Measurements from ENCODE around the gene GINS1. TPM values are rescaled to one million over a fixed set of nuclear protein-coding genes. Genes with fewer than 3 reads are reported as not detected.

GINS1 gene
- total RNA-seq, 2 experiments from 2014 or later: 24.6 to 32.7 TPM

DNA sequence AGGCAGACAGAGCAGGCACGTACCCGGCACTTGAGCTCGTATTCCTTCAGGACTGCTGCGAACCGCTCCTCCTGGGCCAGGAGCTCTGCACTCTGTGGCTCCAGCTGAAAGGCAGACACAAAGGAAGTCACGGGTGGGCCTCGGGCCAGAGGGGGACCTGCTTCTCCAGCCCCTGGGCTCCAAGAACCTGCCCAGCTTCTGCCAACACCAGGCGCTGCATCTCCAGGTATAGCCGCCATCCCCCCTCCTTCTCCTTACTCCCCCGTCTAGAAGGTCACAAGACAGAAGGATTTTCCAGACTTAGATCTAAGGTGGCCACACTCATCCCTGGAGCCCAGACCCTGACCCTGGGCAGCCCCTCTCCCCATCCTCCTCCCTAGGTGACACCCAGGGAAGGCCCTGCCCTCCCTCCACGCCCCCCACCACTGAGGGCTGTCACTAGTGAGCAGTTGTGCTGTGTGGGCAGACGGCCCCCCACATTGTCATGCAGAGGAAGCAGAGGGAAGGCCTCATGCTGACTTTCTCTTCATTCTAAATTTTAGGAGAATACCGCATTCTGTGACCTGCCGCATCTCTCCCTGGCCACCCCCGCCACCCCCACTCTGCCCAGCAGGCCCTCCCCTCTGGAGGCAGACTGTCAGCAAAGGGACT, 81.9 kb downstream of the GINS1 start:
- POLR2A ChIA-PET: no interaction called here
- intact Hi-C loops (cut with DNase I, micrococcal nuclease): loop anchor here in 1 of 2 experiments (10.0 kb wide), 1 partner anchor 95 kb away; the partner anchor contains the start of gene NINL
- no peaks in the 10 kb centered on the region for H3K27me3 Mint-ChIP-seq
- H3K9me3 Mint-ChIP-seq (ENCODE audit: low read depth): no peaks in the 10 kb centered on the region
- H3K4me1 Mint-ChIP-seq: peaks cover 22% of the 10 kb centered on the region
- CTCF ChIA-PET: no interaction called here
- DNase-seq (no peak), ATAC-seq (no peak)
- H3K27ac Mint-ChIP-seq: no peak overlapping the region
- no peaks in the 10 kb centered on the region for H3K36me3 Mint-ChIP-seq (ENCODE audit: low read depth)
- no peak overlapping the region for H3K4me3 Mint-ChIP-seq

DNA sequence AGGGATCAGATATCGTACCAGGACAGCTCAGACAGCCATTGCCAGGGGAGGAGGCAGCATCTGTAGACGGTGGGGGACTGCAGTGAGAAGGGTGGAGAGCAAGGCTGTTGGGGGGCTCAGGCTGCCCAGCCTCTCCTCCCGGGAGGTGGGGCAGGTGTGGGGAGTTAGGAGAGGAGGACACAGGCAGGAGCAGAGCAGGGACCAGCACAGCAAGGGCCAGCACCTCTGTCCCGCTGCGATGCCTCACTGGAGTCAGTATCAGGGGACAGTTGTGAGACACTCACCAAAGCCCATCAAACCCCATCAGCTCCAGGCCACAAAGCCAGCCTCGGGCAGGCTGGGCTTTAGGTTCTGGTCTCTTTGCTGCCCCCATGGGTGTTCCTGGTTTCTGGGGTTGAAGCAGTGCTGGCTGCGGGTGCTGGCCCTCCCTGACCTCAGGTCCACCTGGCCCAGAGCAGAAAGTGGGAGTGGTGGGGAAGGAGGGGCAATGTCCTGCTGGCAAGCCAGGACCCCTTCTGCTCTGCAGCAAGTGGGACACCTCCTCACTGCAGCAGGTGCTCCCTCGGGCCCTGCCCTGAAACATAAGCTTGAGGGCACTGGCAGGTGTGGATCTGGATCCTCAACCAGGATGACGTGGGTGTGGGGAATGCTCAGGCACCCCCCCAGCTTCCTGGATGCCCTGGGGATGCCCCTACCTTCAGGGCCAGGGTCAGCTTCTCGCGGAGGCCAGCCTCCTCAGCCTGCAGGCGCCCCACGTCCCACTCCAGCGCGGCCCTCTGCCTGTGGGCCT, 83.4 kb downstream of the GINS1 start:
- ATAC-seq (no peak), DNase-seq (no peak)
- Mint-ChIP-seq H3K4me3 (no peak overlapping the region), H3K9me3 (ENCODE audit: low read depth) (no peaks in the 10 kb centered on the region), H3K27me3 (no peaks in the 10 kb centered on the region), H3K36me3 (ENCODE audit: low read depth) (no peaks in the 10 kb centered on the region), H3K4me1 (peaks cover 9% of the 10 kb centered on the region), H3K27ac (no peak overlapping the region)
- ChIA-PET CTCF (no interaction called here), POLR2A (no interaction called here)
- intact Hi-C loops (cut with DNase I, micrococcal nuclease): loop anchor here in 1 of 2 experiments (10.0 kb wide), 1 partner anchor 56 kb away; no protein-coding TSS in a partner anchor

DNA sequence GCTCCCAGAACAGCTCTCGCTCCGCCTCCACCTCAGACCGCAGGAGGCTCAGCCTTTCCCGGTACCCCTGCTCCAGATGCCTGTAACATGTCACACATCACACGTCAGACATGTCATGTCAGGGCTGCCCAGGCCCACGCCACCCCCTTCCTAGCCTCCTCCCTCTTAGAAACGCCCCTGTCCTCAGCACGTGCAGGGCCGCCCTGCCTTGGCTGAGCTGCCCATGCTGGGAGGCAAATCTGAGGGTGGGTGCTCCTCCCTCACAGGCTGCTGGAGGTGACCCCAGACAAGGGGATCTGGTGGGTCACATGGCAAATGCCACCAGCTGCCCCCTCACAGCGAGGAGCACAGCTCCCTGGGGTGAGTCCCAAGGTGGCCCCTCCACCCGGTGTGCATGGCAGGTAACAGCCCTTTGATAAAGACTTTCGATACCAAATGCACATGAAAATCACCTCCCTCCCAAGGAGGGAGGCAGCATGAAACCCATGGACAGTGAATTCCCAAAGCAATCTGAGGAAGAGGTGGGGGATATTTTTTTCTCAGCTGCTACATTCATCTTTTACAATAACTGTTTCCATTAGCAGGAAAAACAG, 84.1 kb downstream of the GINS1 start:
- Mint-ChIP-seq H3K27me3 (no peaks in the 10 kb centered on the region), H3K36me3 (ENCODE audit: low read depth) (no peaks in the 10 kb centered on the region), H3K4me1 (peaks cover 4% of the 10 kb centered on the region), H3K9me3 (ENCODE audit: low read depth) (no peaks in the 10 kb centered on the region), H3K27ac (no peak overlapping the region), H3K4me3 (no peak overlapping the region)
- ChIA-PET POLR2A (no interaction called here), CTCF (no interaction called here)
- intact Hi-C loops (cut with DNase I, micrococcal nuclease): loop anchor here in 1 of 2 experiments (10.0 kb wide), 1 partner anchor 57 kb away; no protein-coding TSS in a partner anchor
- DNase-seq: no peak
- ATAC-seq: no peak

DNA sequence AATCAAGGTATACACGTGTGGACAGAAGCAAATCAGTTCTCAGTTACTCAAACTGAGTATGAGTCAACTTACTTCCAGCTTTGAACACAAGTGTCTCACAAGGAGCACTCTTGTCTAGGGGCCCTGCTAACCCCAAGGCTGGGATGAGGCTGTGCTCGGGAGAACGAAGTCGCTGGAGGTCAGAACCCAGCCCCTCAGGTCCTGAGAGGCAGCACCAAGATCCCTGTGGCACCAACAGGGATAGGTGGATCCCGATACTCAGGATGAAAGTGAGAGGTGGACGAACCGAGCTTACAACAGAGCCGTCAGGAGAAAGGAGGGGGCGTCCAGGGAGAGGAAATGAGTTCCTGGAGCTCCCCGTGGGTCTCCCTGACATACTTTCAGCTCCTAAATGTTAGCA, 85.7 kb downstream of the GINS1 start:
- CTCF ChIA-PET: interaction anchor here (0.9 kb wide), 1 partner anchor 36 kb away, joined by 3 read pairs; no protein-coding TSS in a partner anchor
- ATAC-seq (no peak), DNase-seq (no peak)
- intact Hi-C loops (cut with DNase I, micrococcal nuclease): loop anchor here in 1 of 2 experiments (10.0 kb wide), 1 partner anchor 58 kb away; no protein-coding TSS in a partner anchor
- H3K4me3 Mint-ChIP-seq: no peak overlapping the region
- H3K27me3 Mint-ChIP-seq: no peaks in the 10 kb centered on the region
- POLR2A ChIA-PET: no interaction called here
- H3K9me3 Mint-ChIP-seq (ENCODE audit: low read depth): no peaks in the 10 kb centered on the region
- no peaks in the 10 kb centered on the region for H3K4me1 Mint-ChIP-seq
- H3K27ac Mint-ChIP-seq: no peak overlapping the region
- H3K36me3 Mint-ChIP-seq (ENCODE audit: low read depth): no peaks in the 10 kb centered on the region

DNA sequence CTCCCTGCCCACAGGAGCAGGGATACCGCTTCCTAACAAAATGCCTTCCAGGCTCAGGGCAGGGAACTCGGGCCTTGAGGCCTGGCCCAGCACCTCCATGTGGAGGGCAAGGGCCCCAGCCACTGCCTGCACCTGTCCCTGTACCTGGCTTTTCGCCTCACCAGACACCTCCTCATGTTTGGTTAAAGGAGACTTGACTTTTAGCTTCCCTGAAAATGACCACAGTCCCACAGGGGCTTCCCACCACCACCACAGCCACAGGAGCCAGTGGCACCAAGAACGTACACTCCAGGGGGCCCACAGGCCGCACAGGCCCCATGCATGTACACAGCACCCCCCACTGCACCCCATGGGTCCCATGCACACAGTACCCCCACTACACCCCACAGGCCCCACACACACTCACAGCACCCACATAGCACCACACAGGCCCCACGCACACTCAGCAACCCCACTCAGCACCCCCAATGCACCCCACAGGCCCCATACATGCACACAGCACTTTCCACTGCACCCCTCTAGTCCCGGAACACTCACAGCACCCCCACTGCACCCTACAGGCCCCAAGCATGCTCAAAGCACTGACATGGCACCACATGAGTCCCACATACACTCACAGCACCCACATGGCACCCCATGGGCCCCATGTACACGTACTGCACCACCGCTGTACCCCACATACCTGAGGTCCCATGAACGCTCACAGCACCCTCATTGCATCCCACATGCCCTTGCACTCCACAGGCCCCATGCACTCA, 86.5 kb downstream of the GINS1 start:
- H3K27ac Mint-ChIP-seq: no peak overlapping the region
- POLR2A ChIA-PET: no interaction called here
- intact Hi-C loops (cut with DNase I, micrococcal nuclease): loop anchor here in 1 of 2 experiments (10.0 kb wide), 1 partner anchor 59 kb away; no protein-coding TSS in a partner anchor
- ATAC-seq (no peak), DNase-seq (no peak)
- H3K9me3 Mint-ChIP-seq (ENCODE audit: low read depth): no peaks in the 10 kb centered on the region
- CTCF ChIA-PET: no interaction called here
- no peaks in the 10 kb centered on the region for H3K27me3 Mint-ChIP-seq
- no peaks in the 10 kb centered on the region for H3K36me3 Mint-ChIP-seq (ENCODE audit: low read depth)
- H3K4me1 Mint-ChIP-seq: no peaks in the 10 kb centered on the region
- no peak overlapping the region for H3K4me3 Mint-ChIP-seq

DNA sequence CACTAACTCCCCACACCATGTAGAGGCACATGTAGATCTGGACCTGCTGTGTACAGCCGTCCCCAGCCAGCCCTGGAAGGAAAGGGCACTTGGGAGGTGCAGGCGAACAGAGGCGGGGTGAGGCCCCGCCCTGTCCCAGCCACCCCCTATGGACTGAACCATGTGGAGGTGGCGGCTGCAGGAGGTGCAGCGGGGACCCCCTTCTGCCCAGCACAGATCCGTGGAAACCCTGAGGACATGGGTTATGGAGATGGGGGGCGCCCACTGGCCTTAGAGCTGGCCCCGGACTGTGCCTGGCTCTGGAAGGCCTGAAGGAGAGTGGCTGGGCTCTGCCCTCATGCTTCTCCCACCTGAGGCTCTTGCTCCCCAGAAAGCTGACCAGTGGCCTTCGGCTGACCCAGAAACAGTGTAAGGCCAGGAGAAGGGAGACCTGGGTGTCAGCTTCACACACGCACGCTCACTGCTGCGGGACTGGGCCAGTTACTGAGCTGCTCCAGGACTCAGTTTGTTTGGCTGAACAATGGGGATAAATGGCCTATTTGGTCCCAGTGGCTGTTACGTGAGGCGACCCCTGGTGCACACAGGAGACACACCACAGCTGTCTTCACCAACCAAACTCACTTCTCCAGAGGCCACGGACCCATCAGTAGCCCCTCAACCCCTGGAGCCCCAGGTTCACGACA, 87.2 kb downstream of the GINS1 start:
- ATAC-seq (no peak), DNase-seq (no peak)
- H3K4me1 Mint-ChIP-seq: no peaks in the 10 kb centered on the region
- no peaks in the 10 kb centered on the region for H3K9me3 Mint-ChIP-seq (ENCODE audit: low read depth)
- intact Hi-C loops (cut with DNase I, micrococcal nuclease): loop anchor here in 1 of 2 experiments (10.0 kb wide), 1 partner anchor 60 kb away; no protein-coding TSS in a partner anchor
- CTCF ChIA-PET: no interaction called here
- H3K27ac Mint-ChIP-seq: no peak overlapping the region
- no peaks in the 10 kb centered on the region for H3K27me3 Mint-ChIP-seq
- POLR2A ChIA-PET: no interaction called here
- H3K4me3 Mint-ChIP-seq: no peak overlapping the region
- no peaks in the 10 kb centered on the region for H3K36me3 Mint-ChIP-seq (ENCODE audit: low read depth)

DNA sequence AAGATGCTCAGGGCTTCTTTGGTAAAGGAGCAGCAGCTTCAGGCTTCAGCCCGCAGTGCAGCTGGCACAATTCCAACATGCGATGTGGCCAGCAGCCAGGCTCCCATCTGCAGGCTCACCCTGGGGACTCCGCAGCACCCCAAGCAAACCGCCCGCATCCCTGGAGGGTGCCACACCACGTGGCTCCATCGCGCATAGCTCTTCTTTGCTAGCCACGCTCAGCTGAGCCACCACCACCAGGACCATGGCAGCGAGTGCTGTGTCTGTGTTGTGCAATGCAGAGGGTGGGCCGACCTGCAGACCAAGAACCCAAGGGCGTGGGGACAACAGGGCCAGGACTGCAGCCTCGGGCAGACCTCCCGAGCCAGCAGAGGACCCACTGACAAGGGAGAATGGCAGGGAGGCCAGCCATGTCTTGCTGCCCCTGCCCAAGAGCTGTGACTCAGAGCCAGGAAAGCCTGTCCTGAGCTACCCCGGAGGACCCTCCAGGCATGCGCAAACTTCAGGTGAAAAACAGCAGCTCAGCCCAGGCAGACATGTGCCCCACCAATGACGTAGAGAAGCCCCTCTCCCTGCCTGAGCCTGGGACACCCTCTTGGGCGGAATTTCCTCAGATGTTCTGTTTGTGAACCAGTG, 87.8 kb downstream of the GINS1 start:
- ChIA-PET POLR2A (no interaction called here), CTCF (no interaction called here)
- Mint-ChIP-seq H3K27ac (no peak overlapping the region), H3K4me3 (no peak overlapping the region), H3K36me3 (ENCODE audit: low read depth) (no peaks in the 10 kb centered on the region), H3K27me3 (no peaks in the 10 kb centered on the region), H3K9me3 (ENCODE audit: low read depth) (no peaks in the 10 kb centered on the region), H3K4me1 (no peaks in the 10 kb centered on the region)
- no peak for ATAC-seq
- no peak for DNase-seq
- intact Hi-C loops (cut with DNase I, micrococcal nuclease): loop anchor here in 1 of 2 experiments (10.0 kb wide), 1 partner anchor 61 kb away; no protein-coding TSS in a partner anchor

DNA sequence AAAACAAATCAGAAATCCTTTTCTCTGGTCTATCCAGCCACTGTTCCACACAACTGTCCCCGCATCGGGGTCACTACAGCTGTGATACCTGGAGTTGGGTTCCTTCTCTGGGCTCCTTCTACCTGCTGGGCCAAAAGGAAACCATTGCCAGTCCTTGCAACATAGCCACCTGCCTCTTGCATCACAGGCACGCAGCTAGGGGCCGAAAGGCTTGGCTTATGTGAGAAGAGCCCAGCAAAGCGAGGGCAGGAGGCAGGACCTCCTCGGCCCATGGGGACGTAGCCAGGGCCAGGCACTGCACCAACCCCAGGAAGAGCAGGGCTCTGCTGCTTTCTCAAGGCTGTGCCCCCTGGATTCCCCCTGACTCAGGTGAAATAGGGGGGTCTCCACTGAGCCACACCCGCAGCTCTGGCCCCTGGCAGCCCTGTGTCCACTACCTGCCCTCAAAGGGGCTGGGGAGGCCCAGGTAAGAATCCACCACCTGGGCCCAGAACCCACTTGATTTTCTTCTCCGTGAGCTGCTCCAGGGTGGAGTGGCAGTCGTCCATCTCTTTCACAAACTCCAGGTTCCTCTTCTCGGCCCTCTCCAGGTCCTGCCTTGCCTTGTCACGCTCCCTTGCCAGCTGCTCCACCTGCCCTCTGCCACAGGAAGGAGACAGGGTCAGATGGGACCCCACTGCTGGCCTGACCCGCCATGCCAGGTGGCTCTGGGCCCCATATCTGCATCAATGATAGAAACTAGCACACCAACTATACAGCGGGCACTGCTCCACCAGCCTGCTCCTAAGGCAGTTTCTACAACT, 88.9 kb downstream of the GINS1 start:
- intact Hi-C loops (cut with DNase I, micrococcal nuclease): loop anchor here in 1 of 2 experiments (10.0 kb wide), 1 partner anchor 62 kb away; no protein-coding TSS in a partner anchor
- no peak for ATAC-seq
- no peak for DNase-seq
- Mint-ChIP-seq H3K36me3 (ENCODE audit: low read depth) (no peaks in the 10 kb centered on the region), H3K4me3 (no peak overlapping the region), H3K27me3 (no peaks in the 10 kb centered on the region), H3K4me1 (no peaks in the 10 kb centered on the region), H3K27ac (no peak overlapping the region), H3K9me3 (ENCODE audit: low read depth) (no peaks in the 10 kb centered on the region)
- CTCF ChIA-PET: no interaction called here
- POLR2A ChIA-PET: no interaction called here

DNA sequence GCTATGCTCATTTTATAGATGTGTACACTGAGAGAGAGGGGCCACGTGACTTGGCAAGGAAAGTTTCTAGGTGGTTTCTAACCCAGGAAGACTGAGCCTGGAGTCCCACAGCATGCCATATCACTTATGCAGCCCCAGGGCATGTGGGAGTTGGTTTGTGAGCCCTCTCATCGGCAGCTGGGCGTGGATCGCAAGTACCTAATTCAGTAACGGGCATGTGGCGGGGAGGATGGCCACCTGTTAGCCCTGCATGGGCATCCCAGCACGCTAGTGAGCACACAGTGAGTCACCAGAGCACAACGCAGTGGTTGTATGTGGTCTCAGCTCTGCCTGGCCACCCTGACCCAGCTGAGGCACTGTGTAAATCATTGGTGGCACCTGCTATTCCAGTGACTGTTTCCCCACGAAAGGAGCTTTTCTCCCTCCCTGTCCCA, 89.5 kb downstream of the GINS1 start:
- CTCF ChIA-PET: interaction anchor here (0.7 kb wide), 1 partner anchor 542 kb away, joined by 3 read pairs; no protein-coding TSS in a partner anchor
- Mint-ChIP-seq H3K4me1 (no peaks in the 10 kb centered on the region), H3K9me3 (ENCODE audit: low read depth) (no peaks in the 10 kb centered on the region)

More for the DNA sequence above, 89.5 kb downstream of the GINS1 start:
- H3K27ac Mint-ChIP-seq: no peak overlapping the region
- H3K4me3 Mint-ChIP-seq: no peak overlapping the region
- intact Hi-C loops (cut with DNase I, micrococcal nuclease): loop anchor here in 1 of 2 experiments (10.0 kb wide), 1 partner anchor 62 kb away; no protein-coding TSS in a partner anchor
- POLR2A ChIA-PET: no interaction called here
- ATAC-seq (no peak), DNase-seq (no peak)
- no peaks in the 10 kb centered on the region for H3K36me3 Mint-ChIP-seq (ENCODE audit: low read depth)
- no peaks in the 10 kb centered on the region for H3K27me3 Mint-ChIP-seq

Data from activated CD4-positive, alpha-beta T cell treated with anti-CD3 and anti-CD28 coated beads for 36 hours (primary cell).